ENCODE data around the gene CFAP77. TPM values are rescaled to one million over a fixed set of nuclear protein-coding genes. Genes with fewer than 3 reads are reported as not detected.

Gene CFAP77
- total RNA-seq, 1 donor from 2014 or later, result not detected

DNA sequence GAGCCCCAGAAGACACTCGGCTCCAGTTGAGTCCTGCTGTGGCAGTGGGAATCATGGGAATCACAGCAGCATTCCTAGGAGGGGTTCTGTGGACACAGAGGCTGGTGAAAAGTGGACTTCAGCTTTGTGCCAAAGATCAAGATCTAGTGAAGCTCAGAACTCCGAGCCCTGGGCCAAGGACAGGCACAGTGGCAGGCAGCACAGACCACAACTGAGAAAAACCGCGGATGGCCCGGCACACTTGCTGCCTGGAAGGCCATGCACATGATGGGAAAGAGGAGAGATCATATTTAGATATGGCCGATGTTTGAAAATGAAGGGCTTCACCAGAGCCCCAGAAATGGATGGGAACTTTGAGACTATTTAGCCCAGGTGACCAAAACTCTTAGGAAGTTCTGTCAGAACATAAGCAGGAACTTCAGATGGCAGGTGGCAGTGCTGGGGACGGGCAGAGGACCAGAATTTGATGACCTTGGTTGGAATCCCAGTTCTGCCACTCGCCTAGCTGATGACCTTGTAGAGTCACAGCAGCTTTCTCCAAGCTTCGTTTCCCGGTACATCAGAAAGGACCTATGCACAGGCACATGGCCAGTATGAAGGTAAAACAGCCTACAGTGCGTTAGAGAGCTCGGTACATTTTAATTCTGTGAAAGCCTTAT is 190.4 kb downstream of the CFAP77 start:
- Mint-ChIP-seq H3K27me3 (ENCODE audit: low read depth) (no peaks in the 10 kb centered on the region), H3K27ac (no peak overlapping the region), H3K9me3 (no peaks in the 10 kb centered on the region), H3K4me3 (ENCODE audit: low read depth) (no peak overlapping the region), H3K4me1 (ENCODE audit: low read depth) (peaks cover 11% of the 10 kb centered on the region), H3K36me3 (ENCODE audit: low read depth) (peaks cover 32% of the 10 kb centered on the region)
- intact Hi-C loops (cut with micrococcal nuclease), result no loop called here
- no peak for DNase-seq (ENCODE audit: low spot score)

DNA sequence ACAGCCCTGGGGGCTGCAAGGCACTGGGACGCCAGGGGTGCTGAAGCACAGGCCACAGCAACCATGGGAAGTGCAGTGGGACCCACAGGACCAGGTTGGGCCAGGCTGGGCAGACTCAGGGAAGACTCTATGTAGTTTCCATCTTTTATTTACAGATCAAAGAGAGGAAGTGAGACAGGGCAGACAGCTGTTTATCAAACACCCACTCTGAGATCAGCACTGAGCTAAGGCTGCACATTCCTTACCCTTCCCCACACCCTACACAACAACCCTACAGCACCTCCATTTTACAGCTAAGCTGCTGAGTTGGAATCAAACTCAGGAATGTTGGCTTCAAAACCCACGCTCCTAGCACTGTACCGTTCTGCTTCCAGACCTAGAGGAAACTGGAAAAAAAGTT is 192.2 kb downstream of the CFAP77 start:
- intact Hi-C loops (cut with micrococcal nuclease), result no loop called here
- Mint-ChIP-seq H3K27ac (no peak overlapping the region), H3K4me1 (ENCODE audit: low read depth) (peaks cover 9% of the 10 kb centered on the region), H3K27me3 (ENCODE audit: low read depth) (no peaks in the 10 kb centered on the region), H3K36me3 (ENCODE audit: low read depth) (peaks cover 29% of the 10 kb centered on the region), H3K4me3 (ENCODE audit: low read depth) (no peak overlapping the region), H3K9me3 (no peaks in the 10 kb centered on the region)
- no peak for DNase-seq (ENCODE audit: low spot score)

DNA sequence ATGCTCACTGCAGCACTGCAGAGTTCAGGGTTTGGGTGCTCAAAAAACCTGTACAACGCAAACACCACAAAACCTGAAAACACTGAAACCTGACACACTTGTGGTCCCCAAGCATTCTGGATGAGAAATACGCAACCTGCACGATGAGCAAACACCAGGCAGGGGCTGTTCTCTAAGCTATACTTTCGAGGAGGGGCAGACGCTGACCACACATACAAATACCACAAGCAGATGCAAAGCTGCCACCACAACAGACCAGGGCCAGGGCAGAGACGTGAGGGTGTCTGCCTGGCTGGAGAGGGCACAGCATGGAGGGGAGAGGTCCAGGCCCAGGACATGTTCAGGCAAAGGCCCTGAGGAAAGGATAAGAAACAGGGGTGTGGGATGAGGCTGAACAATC is 195.4 kb downstream of the CFAP77 start:
- Mint-ChIP-seq H3K36me3 (ENCODE audit: low read depth) (peaks cover 47% of the 10 kb centered on the region), H3K27ac (no peak overlapping the region), H3K27me3 (ENCODE audit: low read depth) (no peaks in the 10 kb centered on the region), H3K4me1 (ENCODE audit: low read depth) (peaks cover 14% of the 10 kb centered on the region), H3K4me3 (ENCODE audit: low read depth) (no peak overlapping the region), H3K9me3 (no peaks in the 10 kb centered on the region)
- DNase-seq (ENCODE audit: low spot score), result no peak
- intact Hi-C loops (cut with micrococcal nuclease), result no loop called here

DNA sequence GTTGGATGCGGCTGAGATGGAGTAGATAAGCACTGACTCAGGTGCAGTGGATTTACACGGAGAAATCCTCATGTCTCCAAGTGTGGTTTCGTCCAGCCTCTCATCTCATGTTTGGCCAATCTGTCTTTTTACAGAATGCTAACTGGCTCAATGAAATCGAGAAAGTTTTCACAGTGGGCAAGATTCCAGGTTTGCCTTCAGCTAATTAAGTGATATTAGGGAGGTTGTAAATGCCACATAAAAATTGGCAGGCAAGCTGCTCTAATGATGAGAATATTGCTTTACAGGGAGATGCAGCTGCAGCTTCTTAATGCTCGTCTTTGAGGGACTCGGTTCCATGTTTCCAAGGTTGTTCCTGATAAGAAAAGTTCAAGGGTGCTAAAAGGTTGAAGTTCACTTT is 196.1 kb downstream of the CFAP77 start:
- H3K36me3 Mint-ChIP-seq (ENCODE audit: low read depth), result peaks cover 49% of the 10 kb centered on the region
- DNase-seq (ENCODE audit: low spot score), result no peak
- no peaks in the 10 kb centered on the region for H3K27me3 Mint-ChIP-seq (ENCODE audit: low read depth)
- no peak overlapping the region for H3K27ac Mint-ChIP-seq
- no peaks in the 10 kb centered on the region for H3K9me3 Mint-ChIP-seq
- H3K4me1 Mint-ChIP-seq (ENCODE audit: low read depth), result peaks cover 14% of the 10 kb centered on the region
- no peak overlapping the region for H3K4me3 Mint-ChIP-seq (ENCODE audit: low read depth)
- intact Hi-C loops (cut with micrococcal nuclease), result no loop called here

DNA sequence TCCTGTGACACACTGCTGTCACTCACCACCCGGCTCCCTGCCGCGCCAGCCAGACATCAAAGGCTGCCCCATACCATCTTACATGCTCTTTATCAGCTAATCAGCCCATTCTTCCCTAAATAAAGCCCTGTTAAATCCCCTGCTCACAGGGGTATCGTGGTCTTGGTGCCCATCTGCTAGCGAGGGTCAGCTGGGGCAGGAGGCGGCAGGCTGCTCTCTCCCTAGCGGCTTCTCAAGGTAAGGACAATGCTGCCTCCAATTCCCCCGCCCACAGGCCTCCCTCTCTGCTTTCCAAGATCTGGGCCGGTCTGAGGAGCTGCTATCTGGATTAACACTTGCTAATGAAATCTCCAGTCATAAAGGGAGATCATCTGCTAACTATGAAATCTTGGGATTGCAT is 199.2 kb downstream of the CFAP77 start:
- intact Hi-C loops (cut with micrococcal nuclease), result no loop called here
- Mint-ChIP-seq H3K4me1 (ENCODE audit: low read depth) (peaks cover 5% of the 10 kb centered on the region), H3K27ac (no peak overlapping the region), H3K27me3 (ENCODE audit: low read depth) (no peaks in the 10 kb centered on the region), H3K36me3 (ENCODE audit: low read depth) (peaks cover 53% of the 10 kb centered on the region), H3K4me3 (ENCODE audit: low read depth) (no peak overlapping the region), H3K9me3 (no peaks in the 10 kb centered on the region)
- no peak for DNase-seq (ENCODE audit: low spot score)

DNA sequence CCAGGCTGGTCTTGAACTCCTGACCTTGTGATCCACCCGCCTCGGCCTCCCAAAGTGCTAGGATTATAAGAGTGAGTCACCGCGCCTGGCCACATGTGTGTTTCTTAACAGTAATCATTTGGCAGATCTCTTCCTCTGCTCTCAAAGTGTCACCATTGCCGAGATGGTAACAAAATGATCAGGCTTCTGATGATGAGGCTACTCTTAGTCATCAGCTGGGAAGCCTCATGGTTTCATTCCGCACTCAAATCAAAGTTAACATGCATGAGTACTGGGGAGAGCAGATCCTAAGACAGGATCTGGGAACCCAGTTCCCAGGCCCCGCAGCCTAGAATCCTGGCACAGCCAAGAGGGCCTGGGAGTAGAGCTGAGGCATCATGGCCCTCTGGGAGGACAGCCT is 199.8 kb downstream of the CFAP77 start:
- DNase-seq (ENCODE audit: low spot score), result no peak
- no peak overlapping the region for H3K27ac Mint-ChIP-seq
- peaks cover 57% of the 10 kb centered on the region for H3K36me3 Mint-ChIP-seq (ENCODE audit: low read depth)
- H3K4me1 Mint-ChIP-seq (ENCODE audit: low read depth), result peaks cover 5% of the 10 kb centered on the region
- no peak overlapping the region for H3K4me3 Mint-ChIP-seq (ENCODE audit: low read depth)
- no peaks in the 10 kb centered on the region for H3K27me3 Mint-ChIP-seq (ENCODE audit: low read depth)
- H3K9me3 Mint-ChIP-seq, result no peaks in the 10 kb centered on the region
- intact Hi-C loops (cut with micrococcal nuclease), result no loop called here

DNA sequence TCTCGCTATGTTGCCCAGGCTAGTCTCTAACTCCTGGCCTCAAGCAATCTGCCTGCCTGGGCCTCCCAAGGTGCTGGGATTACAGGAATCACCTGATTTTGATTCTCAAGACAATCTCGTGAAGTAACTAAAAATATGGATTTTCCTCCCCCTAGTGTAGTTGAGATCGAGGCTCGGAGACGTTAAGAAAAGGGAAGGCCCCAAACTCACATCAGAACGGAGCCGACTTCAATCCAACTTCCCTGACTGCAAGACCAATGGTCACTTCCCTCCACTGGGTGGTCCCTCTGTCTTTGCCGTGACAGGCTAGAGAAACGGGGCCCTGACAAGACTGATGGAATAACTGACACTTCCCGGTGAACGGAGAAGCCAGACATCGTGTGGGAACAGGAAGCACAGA is 200.7 kb downstream of the CFAP77 start:
- Mint-ChIP-seq H3K4me3 (ENCODE audit: low read depth) (no peak overlapping the region), H3K27ac (no peak overlapping the region), H3K27me3 (ENCODE audit: low read depth) (no peaks in the 10 kb centered on the region), H3K36me3 (ENCODE audit: low read depth) (peaks cover 52% of the 10 kb centered on the region), H3K4me1 (ENCODE audit: low read depth) (peaks cover 5% of the 10 kb centered on the region), H3K9me3 (no peaks in the 10 kb centered on the region)
- no peak for DNase-seq (ENCODE audit: low spot score)
- intact Hi-C loops (cut with micrococcal nuclease), result no loop called here

DNA sequence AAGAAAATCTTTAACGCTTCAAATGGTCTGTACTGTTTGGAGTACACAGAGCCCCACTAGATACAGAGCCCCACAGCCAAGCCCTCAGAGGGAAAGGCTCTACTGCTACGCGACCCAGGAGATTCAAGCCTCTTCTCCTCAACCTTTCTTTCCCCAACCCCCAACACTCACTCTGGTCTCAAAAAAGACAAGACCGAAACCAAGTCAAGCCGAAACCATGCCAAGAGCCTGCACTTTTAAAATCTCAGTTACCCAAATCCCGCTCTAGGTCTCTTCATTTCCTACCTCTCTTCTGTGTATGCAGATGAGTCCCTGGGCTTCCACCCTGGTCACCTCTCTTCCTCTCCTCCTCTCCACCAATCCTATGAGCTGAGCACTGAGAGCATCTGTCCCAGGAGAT is 204.3 kb downstream of the CFAP77 start:
- Mint-ChIP-seq H3K4me1 (ENCODE audit: low read depth) (peaks cover 5% of the 10 kb centered on the region), H3K27me3 (ENCODE audit: low read depth) (no peaks in the 10 kb centered on the region), H3K36me3 (ENCODE audit: low read depth) (peaks cover 61% of the 10 kb centered on the region), H3K9me3 (no peaks in the 10 kb centered on the region), H3K4me3 (ENCODE audit: low read depth) (no peak overlapping the region), H3K27ac (no peak overlapping the region)
- intact Hi-C loops (cut with micrococcal nuclease), result no loop called here
- no peak for DNase-seq (ENCODE audit: low spot score)

DNA sequence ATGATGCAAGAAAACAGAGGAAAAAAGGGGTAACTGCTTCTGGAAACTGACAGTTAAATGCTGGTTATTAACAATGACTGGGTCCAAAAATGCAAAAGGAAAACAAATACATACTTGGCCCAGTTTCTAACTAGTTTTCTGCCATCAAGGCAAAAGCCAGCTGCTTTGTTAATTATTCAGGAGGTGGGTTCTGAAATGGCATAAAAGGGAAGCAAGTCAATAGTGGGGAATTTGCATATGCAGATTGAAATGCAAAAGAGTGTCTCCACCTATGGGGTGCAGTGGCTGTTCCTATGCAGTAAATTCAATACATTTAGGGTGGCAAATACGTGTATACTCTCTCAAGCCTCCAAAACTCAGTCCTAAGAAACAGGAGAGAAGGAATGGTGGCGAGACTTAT is 205.8 kb downstream of the CFAP77 start:
- H3K27me3 Mint-ChIP-seq (ENCODE audit: low read depth), result no peaks in the 10 kb centered on the region
- H3K4me3 Mint-ChIP-seq (ENCODE audit: low read depth), result no peak overlapping the region
- no peaks in the 10 kb centered on the region for H3K4me1 Mint-ChIP-seq (ENCODE audit: low read depth)
- peaks cover 48% of the 10 kb centered on the region for H3K36me3 Mint-ChIP-seq (ENCODE audit: low read depth)
- intact Hi-C loops (cut with micrococcal nuclease), result no loop called here
- no peak overlapping the region for H3K27ac Mint-ChIP-seq
- H3K9me3 Mint-ChIP-seq, result no peaks in the 10 kb centered on the region
- no peak for DNase-seq (ENCODE audit: low spot score)

DNA sequence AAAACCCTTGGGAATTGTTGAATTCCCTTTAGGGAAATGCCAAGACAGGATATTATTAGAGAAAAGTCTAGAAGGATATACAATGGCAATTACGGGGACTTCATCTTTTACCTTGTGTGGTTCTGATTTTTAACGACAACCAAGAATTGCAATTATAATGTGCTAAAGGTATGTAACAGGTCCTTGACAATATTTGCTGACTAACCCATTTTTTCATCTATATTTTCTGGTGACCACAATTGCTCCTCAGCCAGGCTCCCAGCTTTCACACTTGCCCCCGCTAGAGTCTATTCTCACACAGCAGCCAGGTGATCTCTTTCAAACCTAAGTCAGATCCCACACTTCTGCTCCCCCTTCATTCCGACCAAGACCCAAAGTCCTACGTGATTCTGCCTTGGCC is 206.7 kb downstream of the CFAP77 start:
- Mint-ChIP-seq H3K36me3 (ENCODE audit: low read depth) (peaks cover 40% of the 10 kb centered on the region), H3K4me1 (ENCODE audit: low read depth) (no peaks in the 10 kb centered on the region), H3K9me3 (no peaks in the 10 kb centered on the region), H3K4me3 (ENCODE audit: low read depth) (no peak overlapping the region), H3K27me3 (ENCODE audit: low read depth) (no peaks in the 10 kb centered on the region), H3K27ac (no peak overlapping the region)
- DNase-seq (ENCODE audit: low spot score), result no peak
- intact Hi-C loops (cut with micrococcal nuclease), result no loop called here

DNA sequence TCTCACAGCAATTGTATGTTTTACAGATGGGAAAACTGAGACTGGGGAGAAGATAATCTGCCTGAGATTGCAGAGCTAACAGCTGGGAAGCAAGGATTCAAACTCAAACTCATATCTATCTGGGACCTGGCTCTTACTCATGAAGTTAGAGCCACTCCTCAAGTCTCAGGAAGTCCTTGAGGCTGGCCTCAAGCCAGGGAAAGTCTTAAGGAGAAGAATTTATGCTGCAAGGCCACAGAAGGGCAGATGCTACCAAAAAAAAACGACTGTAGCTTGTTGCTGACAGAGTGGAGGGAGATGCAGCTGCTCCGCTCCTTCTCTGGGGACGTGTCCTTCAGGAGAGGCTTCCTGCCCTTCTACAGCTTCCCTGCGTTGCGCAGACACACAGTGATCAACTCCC is 212.1 kb downstream of the CFAP77 start:
- intact Hi-C loops (cut with micrococcal nuclease), result no loop called here
- DNase-seq (ENCODE audit: low spot score), result no peak
- Mint-ChIP-seq H3K27me3 (ENCODE audit: low read depth) (no peaks in the 10 kb centered on the region), H3K9me3 (no peaks in the 10 kb centered on the region), H3K36me3 (ENCODE audit: low read depth) (peaks cover 46% of the 10 kb centered on the region), H3K4me3 (ENCODE audit: low read depth) (no peak overlapping the region), H3K4me1 (ENCODE audit: low read depth) (no peaks in the 10 kb centered on the region), H3K27ac (no peak overlapping the region)

Other genes with a start within 250 kb of the CFAP77 start
- 3.8 and 5.2 TPM in 2 replicates for gene NTNG2, start 248.2 kb upstream of the CFAP77 start, total RNA-seq
- gene SETX, start 55.2 kb upstream of the CFAP77 start, total RNA-seq, result 49.8 and 51.0 TPM in 2 replicates
- 35.4 and 36.2 TPM in 2 replicates for gene TTF1, start 3.4 kb upstream of the CFAP77 start, total RNA-seq
- not detected in 2 replicates for gene BARHL1, start 172.4 kb downstream of the CFAP77 start, total RNA-seq

Measured in activated T-helper 2 cell treated with anti-CD3 and anti-CD28 coated beads, Interferon-gamma antibody, Interleukin-2, Interleukin-4, amounts not matched to agents 10 μg/mL and 5 μg/mL and 100 μg/mL, durations not matched to agents 14 hours and 24 hours and 36 hours (primary cell).